Vagina (tissue), 2 donors: ENCODE data around the gene DNAJA2.

Experiments
- POLR2A ChIP-seq, 2 donors: fragments of 450-650 bp; IDR thresholded peaks; one replicate each; pipeline ENCODE4 v1.6.1; 2017; ENCODE audit warnings: antibody characterized with exemption in 2 of 2, mild to moderate bottlenecking in 2 of 2, moderate library complexity in 2 of 2
- POLR2AphosphoS5 ChIP-seq, 2 donors: sonication (generic); formaldehyde crosslinking; IDR thresholded peaks; one replicate each; pipeline ENCODE4 v1.9.0; 2017; ENCODE audit warnings: antibody characterized with exemption in 2 of 2, mild to moderate bottlenecking in 2 of 2, low read depth in 1 of 2; ENCODE audit not compliant: insufficient read depth in 1 of 2
- TF ChIP-seq, protein P1 (sequence below), 3 experiments: fragments of 450-650 bp in 2 of 3; fragments of 200-600 bp in 1 of 3; sonication (generic) in 1 of 3; IDR thresholded peaks; one replicate each; pipeline ENCODE4 v1.5.1; 2017 to 2019; ENCODE audit warnings: antibody characterized with exemption in 3 of 3, mild to moderate bottlenecking in 2 of 3, moderate library complexity in 2 of 3

DNA sequence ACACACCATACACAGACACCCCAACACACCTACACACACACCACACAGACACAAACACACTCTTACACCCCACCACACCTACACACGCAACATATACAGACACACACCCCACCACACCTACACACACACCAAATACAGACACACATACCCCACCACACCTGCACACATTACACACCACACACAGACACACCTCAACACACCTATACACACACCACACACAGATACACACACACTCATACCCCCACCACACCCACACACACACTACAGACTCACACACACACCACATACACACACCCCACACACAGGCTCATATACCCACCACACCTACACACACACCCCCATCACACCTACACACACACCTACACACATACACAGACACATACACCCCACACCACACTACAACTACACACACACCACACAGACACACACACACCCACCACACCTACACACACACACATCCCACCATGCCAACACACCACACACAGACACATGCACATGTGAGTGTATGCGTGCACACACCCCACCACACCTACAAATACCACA is 57.9 kb downstream of the DNAJA2 start:
- TF ChIP-seq, protein P1, sequence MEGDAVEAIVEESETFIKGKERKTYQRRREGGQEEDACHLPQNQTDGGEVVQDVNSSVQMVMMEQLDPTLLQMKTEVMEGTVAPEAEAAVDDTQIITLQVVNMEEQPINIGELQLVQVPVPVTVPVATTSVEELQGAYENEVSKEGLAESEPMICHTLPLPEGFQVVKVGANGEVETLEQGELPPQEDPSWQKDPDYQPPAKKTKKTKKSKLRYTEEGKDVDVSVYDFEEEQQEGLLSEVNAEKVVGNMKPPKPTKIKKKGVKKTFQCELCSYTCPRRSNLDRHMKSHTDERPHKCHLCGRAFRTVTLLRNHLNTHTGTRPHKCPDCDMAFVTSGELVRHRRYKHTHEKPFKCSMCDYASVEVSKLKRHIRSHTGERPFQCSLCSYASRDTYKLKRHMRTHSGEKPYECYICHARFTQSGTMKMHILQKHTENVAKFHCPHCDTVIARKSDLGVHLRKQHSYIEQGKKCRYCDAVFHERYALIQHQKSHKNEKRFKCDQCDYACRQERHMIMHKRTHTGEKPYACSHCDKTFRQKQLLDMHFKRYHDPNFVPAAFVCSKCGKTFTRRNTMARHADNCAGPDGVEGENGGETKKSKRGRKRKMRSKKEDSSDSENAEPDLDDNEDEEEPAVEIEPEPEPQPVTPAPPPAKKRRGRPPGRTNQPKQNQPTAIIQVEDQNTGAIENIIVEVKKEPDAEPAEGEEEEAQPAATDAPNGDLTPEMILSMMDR (IDR thresholded peaks at IDR 0.05): no peak
- TF ChIP-seq POLR2A (IDR thresholded peaks at IDR 0.05): no peak
- TF ChIP-seq POLR2AphosphoS5 (IDR thresholded peaks at IDR 0.05; ENCODE audit: insufficient read depth in 1 of 2, low read depth in 1 of 2): no peak
